HG02759 (cell line): ENCODE data around the gene ITIH4.

ENCODE experiments used
- ATAC-seq: cut with Tn5 transposase; IDR thresholded peaks from one replicate; pipeline ENCODE4 v1.9.1; 2021; ENCODE audit warnings: mild to moderate bottlenecking, moderate library complexity; ENCODE audit not compliant: unreplicated experiment

The ITIH4 gene

DNA sequence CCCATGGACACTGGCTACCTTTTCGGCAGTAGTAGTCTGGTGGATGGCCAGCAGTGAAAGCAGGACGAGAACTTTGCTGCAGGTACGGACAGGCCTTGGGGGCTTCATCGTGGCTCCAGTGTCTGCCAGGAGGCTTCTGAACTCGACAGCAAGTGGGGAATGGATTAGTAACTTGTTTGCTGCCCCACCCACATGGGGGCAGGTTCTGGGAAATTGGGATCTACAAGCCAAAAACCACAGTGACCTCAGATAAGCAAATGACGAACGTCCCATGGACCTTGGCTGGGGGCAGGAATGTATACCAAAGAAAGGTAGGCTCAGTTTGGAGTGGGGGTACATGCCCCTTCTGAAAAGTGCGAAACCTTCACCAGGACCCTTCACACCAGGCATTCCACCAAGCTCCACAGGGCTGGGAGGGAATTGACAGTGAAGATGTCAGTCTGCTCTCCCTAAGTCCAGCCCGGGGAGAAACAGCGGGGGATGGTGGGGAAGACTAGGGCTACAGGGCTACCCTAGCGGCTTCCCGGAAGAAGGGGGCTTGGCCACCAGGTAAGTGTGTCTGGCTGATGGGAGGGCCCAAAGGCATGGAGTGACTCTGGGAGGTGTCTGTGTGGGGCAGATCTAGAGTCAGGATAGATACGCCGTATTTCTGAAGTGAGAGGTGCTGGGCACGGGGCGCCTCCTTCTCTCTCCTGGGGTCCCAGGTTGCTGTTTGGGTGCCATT, at the start of gene ITIH4:
Gene ITIH4 (minus strand): TSS at position 138 of the 724 bp plus-strand sequence. CDS start 30 bp downstream, at position 108.
- no peak for ATAC-seq

DNA sequence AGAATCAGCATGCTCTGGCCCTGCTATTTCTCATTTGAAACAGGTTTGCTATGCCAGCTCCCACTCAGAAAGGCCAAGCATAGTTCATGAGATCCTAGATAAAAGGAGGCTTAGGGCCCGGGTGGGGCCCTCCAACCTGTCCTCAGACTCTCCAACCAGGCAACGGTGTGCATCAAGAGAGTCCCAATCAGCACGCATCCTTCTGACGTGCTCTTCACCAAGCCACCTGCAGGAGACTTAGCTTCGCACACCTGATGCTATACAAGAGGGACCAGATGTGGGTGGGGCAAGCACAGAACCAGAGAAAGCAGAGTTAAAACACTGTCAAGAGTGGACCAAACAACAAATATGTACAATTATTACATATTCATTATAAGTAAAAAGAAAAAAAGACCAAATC, 49.6 kb upstream of the ITIH4 start:
- ATAC-seq: peak; percentile 32

DNA sequence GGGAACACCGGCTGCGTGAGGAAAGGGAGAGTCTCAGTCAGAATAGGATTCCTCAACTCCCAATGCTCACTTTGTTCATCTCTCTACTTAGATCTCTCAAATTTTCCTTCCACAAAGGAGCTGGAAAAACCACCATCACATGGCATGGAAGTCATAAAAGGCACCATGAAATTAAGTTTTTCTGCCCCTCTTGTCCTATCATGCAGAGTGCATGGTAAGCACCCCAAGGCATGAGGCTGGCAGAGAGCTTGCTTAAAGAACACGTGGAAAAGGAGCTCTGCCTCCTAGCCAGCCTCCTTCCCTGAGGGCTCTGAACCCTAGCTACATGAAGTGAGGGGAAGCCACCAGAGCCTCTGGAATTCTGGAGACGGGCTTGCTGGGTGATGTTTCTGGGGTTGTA, 49.1 kb upstream of the ITIH4 start:
- ATAC-seq: no peak

DNA sequence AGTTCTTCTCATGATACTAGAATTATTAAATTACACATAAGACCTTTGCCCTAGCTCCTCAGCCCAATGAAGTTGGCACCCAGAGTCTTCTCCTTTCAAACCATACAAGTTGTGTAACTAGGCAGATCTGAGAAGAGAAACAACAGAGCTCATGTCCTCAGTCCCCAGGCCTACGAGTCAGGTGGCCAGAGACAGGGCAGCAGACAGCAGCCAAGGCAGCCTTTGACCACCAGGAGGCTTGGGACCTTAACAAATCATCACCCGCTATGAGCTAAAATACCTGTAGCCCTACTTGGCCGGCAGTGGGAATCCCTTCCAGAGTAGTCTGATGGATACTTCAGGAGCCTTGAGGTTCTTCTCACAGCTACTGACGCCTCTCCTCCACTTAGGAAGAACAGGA, 48.6 kb upstream of the ITIH4 start:
- no peak for ATAC-seq

DNA sequence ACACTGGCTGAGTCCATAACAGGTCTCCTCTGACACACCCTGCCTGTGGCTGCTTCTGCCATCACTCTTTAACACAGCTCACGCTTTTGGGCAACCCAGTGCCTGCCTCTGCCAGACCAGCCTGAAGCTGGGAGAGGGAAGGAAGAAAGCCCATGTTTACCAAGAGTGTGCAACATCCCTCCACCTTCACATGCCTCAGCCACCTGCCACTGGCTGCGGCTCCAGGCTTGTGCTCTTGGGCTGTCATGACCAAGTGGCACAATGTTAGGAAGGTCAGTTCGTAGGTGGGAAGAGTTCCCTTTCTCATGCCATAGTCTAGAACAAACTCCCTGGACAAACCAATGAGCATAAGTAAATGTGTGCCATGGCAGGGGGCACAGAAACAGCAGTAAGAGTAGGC, 46.6 kb upstream of the ITIH4 start:
- no peak for ATAC-seq

DNA sequence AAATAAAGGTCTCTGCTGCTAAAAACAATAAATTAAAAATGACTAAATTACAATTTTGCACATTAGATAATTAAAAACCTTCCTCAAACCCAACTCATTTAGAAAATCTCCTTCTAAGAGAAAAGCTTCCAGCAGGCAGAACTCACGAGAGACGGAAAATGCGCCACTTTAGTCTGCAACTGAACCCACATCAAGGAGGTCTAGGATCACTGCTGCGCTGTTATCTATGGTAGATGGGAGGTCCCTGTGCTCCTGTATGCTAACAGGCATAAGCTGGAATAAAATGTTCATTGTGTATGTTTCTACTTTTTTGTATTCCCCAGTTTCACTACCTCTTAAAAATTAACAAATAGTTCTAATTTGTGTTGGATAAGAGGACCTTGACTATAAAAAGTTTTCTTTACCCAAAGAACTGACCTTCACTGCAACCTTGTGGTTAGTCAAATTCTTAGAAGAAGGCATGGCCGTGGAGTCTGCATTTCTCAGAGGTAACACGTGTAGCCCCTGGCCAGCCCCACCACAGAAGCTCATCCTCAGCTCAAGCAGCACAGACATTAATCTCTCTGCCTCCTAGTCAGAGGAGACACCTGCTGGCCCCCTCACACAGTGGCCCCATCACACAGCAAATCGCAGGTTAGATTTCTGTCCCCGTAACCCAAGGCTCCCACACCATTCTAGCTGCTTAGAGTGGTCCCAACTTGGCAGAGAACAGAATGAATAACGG, 44.6 kb upstream of the ITIH4 start:
- ATAC-seq: no peak

DNA sequence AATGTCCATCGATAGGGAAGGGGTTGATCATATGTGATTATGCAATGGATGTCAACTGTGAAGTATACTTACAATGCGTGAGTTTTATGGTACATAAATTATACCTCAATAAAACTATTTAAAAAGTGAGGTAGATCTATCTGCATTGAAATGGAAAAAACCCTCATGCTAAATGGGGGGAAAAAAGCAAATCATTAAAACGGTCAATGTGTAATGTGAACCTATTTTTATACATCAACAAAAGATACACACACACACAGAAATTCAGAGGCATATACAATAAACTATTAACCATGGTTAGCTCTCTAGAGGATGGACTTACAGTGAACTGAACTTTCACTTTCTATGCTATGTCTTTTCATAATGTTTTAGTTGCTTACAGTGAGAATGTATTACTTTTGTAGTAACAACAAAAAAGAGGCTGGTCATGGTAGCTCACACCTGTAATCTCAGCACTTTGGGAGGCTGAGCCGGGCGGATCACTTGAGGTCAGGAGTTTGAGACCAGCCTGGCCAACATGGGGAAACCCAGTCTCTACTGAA, 43.8 kb upstream of the ITIH4 start:
- ATAC-seq: no peak

DNA sequence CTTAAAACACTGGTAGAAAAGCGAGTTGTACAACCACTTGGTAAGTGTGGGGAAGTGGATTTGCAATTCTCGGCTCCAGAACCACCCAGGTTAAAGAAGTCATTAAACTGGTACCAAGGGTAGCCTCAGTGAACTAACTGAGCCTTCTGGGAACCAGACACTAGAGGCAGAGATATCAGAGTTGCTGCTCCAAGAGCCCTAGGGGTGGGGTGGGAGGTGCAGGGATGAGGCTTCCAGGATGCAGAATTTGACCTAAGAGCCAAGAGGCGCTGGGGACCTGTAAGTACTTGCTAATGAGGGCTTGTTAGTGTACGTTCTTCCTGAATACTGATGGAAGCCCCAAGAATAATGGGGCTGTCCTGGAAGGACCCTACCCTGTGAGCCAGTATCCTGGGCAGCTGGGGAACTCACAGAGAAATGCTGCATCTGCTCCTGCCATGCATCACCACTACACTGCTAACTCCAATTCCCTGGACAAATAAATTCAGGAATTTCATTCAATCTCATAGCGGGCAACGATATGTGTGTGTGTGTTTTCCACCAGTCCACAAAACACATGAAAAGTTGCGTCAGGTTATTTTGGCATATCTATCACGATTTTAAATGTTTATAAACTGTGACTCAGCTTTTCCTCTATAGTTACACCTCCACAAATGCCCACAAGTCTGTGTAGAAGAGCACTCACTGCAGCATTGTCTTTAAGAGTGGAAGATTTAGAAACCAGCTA, 43.1 kb upstream of the ITIH4 start:
- no peak for ATAC-seq

DNA sequence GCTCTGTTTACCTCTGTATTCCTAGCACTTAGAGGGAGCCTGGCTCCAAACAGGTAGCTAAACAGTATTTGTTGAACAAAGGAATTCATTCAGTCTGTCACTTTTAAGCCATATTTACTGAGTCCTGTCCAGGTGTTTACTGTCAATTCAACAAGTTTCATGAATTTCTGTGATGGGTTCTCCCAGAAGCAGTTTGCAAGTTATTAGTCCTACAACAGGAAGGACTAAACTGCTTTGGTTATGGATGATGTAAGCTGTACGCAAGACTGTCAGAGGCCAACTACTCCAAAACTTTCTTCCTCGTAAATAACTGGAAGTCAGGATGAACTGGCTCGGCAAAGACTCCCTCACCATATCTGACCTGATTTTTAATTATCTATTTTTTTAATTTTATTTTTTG, 41.8 kb upstream of the ITIH4 start:
- ATAC-seq: no peak

DNA sequence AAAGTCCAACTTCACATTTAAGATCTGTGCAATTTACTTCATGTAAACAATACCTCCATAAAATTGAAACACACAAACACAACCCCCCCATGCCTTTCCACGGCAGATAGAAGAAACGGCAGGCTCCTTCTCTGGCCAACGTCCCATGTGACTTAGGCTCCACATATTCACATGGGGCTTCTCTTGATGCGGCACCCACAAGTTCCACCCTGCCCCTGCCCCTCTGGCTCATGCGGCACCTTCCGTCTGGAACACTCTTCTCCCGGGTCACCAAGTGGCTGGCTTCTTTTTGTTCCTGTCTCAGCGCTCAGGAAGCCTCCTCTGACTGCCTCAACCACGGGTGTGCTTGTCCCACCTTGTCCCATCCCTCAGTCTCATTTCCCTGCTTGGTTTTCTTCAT, 41.3 kb upstream of the ITIH4 start:
- ATAC-seq: no peak

DNA sequence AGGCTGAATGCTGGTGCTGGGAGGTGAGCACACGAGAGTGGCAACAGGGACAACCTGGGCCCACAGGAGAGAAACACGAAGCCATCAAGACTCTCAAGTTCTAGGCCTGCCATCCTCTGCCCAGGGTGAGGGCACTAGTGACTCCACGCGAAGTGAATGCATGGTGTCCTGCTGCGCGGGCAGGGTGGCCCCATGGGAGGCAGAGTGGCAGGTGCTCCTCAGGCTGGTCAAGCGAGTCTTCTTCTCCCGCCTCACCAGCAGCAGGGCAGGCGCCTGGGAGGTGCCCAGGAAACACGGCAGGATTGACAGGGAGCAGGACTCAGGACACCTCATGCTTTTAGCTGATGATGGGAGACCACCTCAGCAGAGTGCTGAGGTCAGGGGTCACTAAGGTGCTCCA, 40.0 kb upstream of the ITIH4 start:
- ATAC-seq: no peak

DNA sequence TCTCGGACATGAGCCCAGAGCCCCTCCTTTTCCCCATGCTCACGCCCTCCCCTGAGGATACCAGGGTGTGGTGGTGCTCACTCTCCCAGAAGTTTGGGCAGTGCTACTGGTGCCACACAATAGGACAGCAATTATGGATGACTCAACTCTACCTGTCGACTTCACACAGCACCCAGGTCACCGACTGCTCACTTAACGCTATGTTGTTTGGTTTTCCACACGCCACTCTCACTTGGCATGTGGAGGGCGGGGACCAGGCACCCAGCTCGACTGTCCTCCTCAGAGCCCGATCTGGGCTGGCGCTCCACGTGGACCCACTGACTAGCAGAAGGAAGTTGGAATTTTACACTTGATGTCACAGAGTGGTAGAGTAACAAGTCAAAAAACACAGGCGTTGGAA, 36.0 kb upstream of the ITIH4 start:
- ATAC-seq: no peak

DNA sequence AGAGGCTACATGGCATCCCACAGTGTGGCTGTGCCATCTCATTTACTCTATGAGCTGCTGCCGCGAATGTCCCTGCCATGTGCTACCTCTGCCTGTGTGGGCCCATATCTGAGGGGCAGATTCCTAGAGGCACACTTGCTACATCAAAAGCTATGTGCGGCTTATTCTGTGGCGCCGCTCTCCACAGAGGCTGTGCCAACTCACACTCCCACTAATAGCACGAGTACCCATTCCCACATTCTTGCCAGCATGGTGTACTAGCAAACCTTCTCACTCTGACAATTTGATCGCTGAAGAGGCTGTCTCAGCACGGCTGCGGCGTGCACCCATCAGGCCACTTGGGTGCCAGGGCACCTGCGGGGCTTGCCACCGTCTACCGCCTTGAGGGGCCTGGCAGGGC, 35.5 kb upstream of the ITIH4 start:
- no peak for ATAC-seq

DNA sequence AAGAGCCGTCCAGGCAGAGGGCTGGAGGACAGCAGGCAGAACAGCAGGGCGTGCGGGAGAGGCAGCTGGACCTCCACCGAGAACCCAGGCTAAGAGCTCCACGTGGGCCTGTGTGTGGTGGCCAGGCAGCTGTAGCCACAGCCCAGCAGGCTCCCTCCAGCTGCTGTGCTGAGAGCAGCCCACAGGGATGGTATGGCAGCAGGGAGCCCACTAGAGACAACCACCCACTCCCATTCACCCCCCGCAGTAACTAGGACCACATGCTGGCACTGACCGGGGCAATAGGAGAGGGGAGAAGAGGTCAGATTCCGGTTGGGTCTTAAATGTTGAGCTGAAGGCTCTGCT, 29.9 kb upstream of the ITIH4 start:
- no peak for ATAC-seq

DNA sequence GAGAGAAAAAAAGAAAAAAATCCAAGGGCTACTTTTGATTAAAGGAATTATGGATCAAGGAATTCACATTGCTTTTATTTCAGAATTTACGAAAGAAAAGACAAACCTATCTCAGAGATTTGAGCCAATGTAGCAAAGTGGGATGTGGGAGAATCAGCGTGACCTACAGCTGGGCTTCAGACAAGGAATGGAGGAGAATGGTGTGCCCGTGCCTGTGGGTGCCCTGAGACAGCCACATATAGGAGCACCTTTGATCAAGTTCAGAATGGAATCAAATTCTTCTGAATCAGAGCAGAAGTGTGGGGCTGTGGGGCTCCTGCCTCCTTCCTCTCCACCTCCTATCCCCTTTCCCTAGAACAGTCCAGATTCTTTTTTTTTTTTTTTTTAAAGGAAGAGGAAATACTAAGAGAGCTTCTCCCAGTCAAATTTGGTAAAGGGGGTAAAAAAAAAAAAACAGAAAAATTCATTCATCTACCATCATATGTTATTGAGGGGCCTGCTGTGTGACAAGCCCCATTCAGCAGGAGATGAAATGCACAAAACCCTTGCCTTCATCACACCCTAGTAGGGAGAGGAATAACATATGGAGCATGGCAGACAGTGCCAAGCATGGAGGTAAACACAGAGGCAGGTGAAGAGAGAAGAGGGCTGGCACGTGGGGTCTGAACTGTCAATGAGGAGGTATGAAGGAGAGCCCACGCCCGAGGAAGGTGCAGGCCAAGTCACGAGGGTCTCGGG, 29.4 kb upstream of the ITIH4 start:
- ATAC-seq: no peak

DNA sequence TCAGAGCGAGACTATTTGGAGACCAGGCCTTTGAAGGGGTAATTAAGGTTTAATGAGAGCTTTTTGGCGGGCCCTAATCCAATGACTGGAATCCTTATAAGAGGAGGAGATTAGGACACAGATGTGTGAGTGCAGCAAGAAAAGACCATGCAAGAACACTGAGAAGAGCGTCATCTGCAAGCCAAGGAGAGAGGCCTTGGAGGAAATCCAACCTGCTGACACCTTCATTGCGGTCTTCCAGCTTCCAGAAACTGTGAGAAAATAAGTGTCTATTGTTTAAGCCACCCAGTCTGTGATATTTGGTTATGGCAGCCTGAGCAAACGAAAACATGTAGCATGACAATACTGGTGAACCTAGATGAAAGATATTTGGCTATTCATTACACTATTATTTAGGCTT, 27.4 kb upstream of the ITIH4 start:
- ATAC-seq: no peak

DNA sequence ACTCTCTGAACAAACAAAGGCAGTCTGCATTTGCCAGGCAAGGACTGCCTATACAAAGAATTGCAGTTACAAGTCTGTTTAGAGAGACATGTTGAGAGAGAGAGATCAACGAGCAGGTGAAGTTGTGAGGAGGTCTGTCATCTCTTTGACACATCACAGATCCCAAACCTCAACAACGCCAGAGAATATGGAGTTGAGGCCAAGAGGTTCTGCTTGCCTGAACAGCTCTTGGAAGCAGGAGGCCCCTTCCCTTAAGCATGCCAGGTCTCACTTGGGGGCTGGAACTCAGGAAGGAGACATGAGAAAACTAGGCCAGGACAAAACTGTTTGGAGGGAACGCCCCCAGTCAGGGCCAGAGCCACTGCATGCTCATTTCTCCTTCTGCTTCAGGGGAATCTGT, 26.7 kb upstream of the ITIH4 start:
- no peak for ATAC-seq

DNA sequence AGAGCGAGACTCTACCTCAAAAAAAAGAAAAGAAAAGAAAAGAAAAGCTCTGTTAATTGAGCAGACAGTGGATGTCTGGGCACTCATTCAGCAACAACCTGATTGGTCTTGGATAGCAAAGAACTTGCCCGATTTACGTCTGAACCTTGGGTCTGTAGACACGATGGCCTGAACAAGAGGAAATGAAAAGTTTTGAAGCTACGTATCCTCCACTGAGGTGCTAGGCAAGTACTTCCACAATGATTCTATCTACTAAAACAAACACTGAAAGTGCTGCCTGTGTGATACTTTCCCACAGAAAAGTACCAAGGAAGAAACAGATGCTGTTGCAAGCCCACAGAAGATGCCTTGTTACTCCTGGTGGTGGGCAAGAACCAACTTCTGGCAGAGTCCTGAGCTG, 26.2 kb upstream of the ITIH4 start:
- no peak for ATAC-seq

DNA sequence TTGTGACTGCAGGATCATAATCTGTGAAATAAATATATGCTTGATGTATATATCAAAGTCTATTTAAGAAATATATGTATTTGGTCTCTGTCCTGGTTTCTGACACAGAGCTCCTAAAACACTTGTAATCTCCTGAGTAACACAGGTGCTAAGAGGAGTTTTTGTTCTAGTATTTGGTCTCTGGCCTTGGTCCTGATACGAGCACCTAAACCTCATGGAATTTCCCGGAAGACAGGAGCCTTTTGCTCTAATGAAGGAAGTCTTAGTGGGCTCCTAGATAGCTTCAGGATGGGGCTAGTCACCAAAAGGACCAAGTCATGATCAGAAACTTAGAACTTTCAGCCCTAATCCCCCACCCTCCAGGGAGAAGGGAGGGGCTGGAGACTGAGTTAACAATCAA, 23.5 kb upstream of the ITIH4 start:
- ATAC-seq: no peak

DNA sequence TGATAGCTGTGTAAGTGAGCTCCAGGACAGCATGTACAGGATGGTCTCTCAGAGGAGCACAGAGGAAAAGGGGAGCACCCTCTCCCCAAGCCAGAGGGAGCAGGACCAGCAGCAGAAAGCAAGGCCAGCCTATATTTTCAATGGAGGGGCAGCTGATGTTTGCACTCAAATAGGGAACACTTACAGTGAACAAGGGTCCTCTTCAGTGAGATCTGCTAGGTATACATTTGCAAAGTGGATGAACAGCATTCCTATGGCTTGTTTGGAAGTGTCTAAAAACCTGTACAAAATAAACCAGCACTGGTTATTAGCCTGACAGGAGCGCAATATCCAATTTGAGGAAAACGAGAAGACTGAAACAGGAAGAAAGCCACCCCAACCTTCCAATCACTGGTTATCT, 21.9 kb upstream of the ITIH4 start:
- no peak for ATAC-seq

DNA sequence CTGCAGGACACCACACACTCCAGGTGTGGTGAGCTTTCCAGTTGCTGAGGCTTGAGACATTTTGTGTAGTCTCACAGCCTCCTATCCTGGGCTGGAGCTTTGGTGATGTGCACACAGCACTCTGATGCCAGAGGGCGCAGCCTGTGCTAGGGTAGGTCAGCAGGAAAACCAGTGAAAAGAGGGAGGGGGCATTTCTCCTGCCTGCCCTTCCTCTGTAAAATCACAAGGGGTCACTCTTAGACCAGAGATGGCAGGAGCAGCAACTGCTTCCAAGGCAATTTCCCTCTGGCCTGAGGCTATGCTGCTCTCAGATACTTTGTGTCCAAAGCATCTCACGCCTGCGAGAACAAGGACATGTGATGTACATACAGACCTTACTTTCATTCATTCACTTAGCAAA, 20.9 kb upstream of the ITIH4 start:
- ATAC-seq: no peak
